HG02610 (cell line): Measurements from ENCODE around the gene LRRC52.

Experiments
- ATAC-seq: cut with Tn5 transposase; IDR thresholded peaks from one replicate; pipeline ENCODE4 v1.9.1; 2021; ENCODE audit warnings: mild to moderate bottlenecking, moderate library complexity; ENCODE audit not compliant: unreplicated experiment

Gene LRRC52

GRCh38 chr1:165543532-165544438 lies at the start of gene LRRC52:
Gene LRRC52 (plus strand): TSS chr1:165544000. CDS start chr1:165544297, 297 bp downstream.
- no peak for ATAC-seq

- no peak for ATAC-seq
These were observed 48.6 kb upstream of the LRRC52 start for GRCh38 chr1:165494949-165495857.

GRCh38 chr1:165495858-165496205 lies 48.0 kb upstream of the LRRC52 start:
- ATAC-seq, result no peak

GRCh38 chr1:165496501-165496900 lies 47.3 kb upstream of the LRRC52 start:
- no peak for ATAC-seq

GRCh38 chr1:165497069-165498013 lies 46.5 kb upstream of the LRRC52 start:
- no peak for ATAC-seq

GRCh38 chr1:165501330-165501969 lies 42.4 kb upstream of the LRRC52 start:
- ATAC-seq, result no peak

GRCh38 chr1:165501970-165502348 lies 41.8 kb upstream of the LRRC52 start:
- ATAC-seq, result no peak

GRCh38 chr1:165507570-165507969 lies 36.2 kb upstream of the LRRC52 start:
- ATAC-seq, result no peak

GRCh38 chr1:165508291-165508690 lies 35.5 kb upstream of the LRRC52 start:
- ATAC-seq, result no peak

GRCh38 chr1:165512816-165513215 lies 31.0 kb upstream of the LRRC52 start:
- ATAC-seq, result no peak

- ATAC-seq, result no peak
These were observed 27.3 kb upstream of the LRRC52 start for GRCh38 chr1:165516469-165516868.

- ATAC-seq, result no peak
These were observed 23.2 kb upstream of the LRRC52 start for GRCh38 chr1:165520646-165521045.

GRCh38 chr1:165524639-165525285 lies 19.0 kb upstream of the LRRC52 start:
- ATAC-seq, result no peak

GRCh38 chr1:165525708-165526107 lies 18.1 kb upstream of the LRRC52 start:
- ATAC-seq, result no peak

GRCh38 chr1:165527251-165528007 lies 16.4 kb upstream of the LRRC52 start:
- ATAC-seq, result no peak

GRCh38 chr1:165531021-165531420 lies 12.8 kb upstream of the LRRC52 start:
- ATAC-seq, result no peak

- ATAC-seq, result no peak
These were observed 11.7 kb upstream of the LRRC52 start for GRCh38 chr1:165532053-165532452.

- no peak for ATAC-seq
These were observed 10.5 kb upstream of the LRRC52 start for GRCh38 chr1:165533254-165533653.

GRCh38 chr1:165536016-165536415 lies 7.8 kb upstream of the LRRC52 start:
- ATAC-seq, result no peak
